ENCODE measurements around the gene MACF1.

- no peak for TF ChIP-seq CTCF (IDR thresholded peaks at IDR 0.05; ENCODE audit: low read depth, low read length)
- TF ChIP-seq POLR2A (IDR thresholded peaks at IDR 0.05; ENCODE audit: extremely low read depth, insufficient read length): no peak
Measured at GRCh38 chr1:39411526-39412478, 207.3 kb downstream of the MACF1 start.

All from NB4 (cell line).